Measurements from ENCODE around the gene TM4SF4.

DNA sequence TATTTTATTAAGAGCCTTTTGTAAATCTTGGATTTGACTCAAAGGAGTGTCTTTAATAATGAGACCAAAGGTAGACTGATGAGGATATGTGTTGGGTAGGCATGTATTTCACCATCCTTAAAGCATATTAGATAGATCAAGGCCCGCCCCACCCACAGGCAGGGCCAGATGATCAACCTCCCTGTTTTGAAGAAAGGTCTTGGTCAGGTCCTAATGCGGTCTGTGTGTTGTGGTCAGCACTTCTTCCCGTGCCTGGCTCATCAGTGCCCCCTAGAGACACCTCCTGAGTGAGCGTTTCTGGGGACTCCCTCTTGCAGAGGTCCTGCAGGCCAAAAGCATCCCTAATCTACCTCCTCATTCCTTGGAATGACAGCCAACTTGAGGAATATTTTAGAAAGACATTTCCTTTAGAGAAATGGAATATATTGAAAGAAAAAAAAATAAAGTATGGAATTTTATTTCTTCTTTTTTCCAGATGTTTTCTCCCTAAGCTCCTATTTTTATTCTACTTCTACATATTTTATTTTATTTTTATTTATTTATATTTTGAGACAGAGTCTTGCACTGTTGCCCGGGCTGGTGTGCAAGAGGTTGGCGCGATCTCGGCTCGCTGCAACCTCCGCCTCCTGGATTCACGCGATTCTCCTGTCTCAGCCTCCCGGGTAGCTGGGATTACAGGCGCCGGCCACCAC lies 6.0 kb downstream of the TM4SF4 start:
- TF ChIP-seq, protein P1, sequence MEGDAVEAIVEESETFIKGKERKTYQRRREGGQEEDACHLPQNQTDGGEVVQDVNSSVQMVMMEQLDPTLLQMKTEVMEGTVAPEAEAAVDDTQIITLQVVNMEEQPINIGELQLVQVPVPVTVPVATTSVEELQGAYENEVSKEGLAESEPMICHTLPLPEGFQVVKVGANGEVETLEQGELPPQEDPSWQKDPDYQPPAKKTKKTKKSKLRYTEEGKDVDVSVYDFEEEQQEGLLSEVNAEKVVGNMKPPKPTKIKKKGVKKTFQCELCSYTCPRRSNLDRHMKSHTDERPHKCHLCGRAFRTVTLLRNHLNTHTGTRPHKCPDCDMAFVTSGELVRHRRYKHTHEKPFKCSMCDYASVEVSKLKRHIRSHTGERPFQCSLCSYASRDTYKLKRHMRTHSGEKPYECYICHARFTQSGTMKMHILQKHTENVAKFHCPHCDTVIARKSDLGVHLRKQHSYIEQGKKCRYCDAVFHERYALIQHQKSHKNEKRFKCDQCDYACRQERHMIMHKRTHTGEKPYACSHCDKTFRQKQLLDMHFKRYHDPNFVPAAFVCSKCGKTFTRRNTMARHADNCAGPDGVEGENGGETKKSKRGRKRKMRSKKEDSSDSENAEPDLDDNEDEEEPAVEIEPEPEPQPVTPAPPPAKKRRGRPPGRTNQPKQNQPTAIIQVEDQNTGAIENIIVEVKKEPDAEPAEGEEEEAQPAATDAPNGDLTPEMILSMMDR (IDR thresholded peaks at IDR 0.05), result peak; percentile 74 to 94 (median 85)
- TF ChIP-seq POLR2A (IDR thresholded peaks at IDR 0.05), result no peak
